Stimulated activated effector memory CD8-positive, alpha-beta T cell treated with anti-CD3 and anti-CD28 coated beads, Interleukin-12 subunit alpha, Interleukin-12 subunit beta, amount 100 ng/mL, for 72 hours (primary cell): ENCODE measurements around the gene TNS3.

Experiments used
- ATAC-seq: fragments of 150-1000 bp; cut with Tn5 transposase; 2 replicates; pipeline ENCODE4 v1.10.0; 2021
- DNase-seq, 2 donors: peaks; one replicate each; pipeline ENCODE4 v3.0.0; 2021 to 2022; ENCODE audit warnings: low spot score in 2 of 2
- H3K27ac Mint-ChIP-seq: one replicate; pipeline ENCODE4 v1.8.0; 2022; ENCODE audit warnings: mild to moderate bottlenecking, mixed read lengths
- H3K36me3 Mint-ChIP-seq: one replicate; pipeline ENCODE4 v1.8.0; 2022; ENCODE audit warnings: mild to moderate bottlenecking, mixed read lengths
- H3K4me1 Mint-ChIP-seq: one replicate; pipeline ENCODE4 v1.8.0; 2022; ENCODE audit warnings: mixed read lengths
- H3K4me3 Mint-ChIP-seq: one replicate; pipeline ENCODE4 v1.8.0; 2022; ENCODE audit warnings: mild to moderate bottlenecking, mixed read lengths
- H3K9me3 Mint-ChIP-seq: one replicate; pipeline ENCODE4 v1.8.0; 2022; ENCODE audit warnings: mixed read lengths

Gene TNS3

GRCh38 chr7:47357863-47358262, 224.0 kb downstream of the TNS3 start:
- no peaks in the 10 kb centered on the region for H3K36me3 Mint-ChIP-seq
- H3K9me3 Mint-ChIP-seq = no peaks in the 10 kb centered on the region
- no peak overlapping the region for H3K4me3 Mint-ChIP-seq
- ATAC-seq = no peak
- no peak overlapping the region for H3K27ac Mint-ChIP-seq
- peaks cover 6% of the 10 kb centered on the region for H3K4me1 Mint-ChIP-seq
- no peak for DNase-seq

GRCh38 chr7:47357361-47357760, 224.6 kb downstream of the TNS3 start:
- Mint-ChIP-seq H3K9me3 (no peaks in the 10 kb centered on the region), H3K27ac (no peak overlapping the region), H3K36me3 (no peaks in the 10 kb centered on the region), H3K4me1 (peaks cover 6% of the 10 kb centered on the region), H3K4me3 (no peak overlapping the region)
- no peak for DNase-seq
- ATAC-seq = no peak

- no peaks in the 10 kb centered on the region for H3K36me3 Mint-ChIP-seq
- no peaks in the 10 kb centered on the region for H3K9me3 Mint-ChIP-seq
- ATAC-seq = no peak
- no peak for DNase-seq
- H3K4me3 Mint-ChIP-seq = no peak overlapping the region
- no peak overlapping the region for H3K27ac Mint-ChIP-seq
- peaks cover under 1% of the 10 kb centered on the region for H3K4me1 Mint-ChIP-seq
Measured at GRCh38 chr7:47356261-47356660, 225.7 kb downstream of the TNS3 start.

GRCh38 chr7:47355684-47356083, 226.2 kb downstream of the TNS3 start:
- no peaks in the 10 kb centered on the region for H3K36me3 Mint-ChIP-seq
- DNase-seq (no peak), ATAC-seq (no peak)
- no peaks in the 10 kb centered on the region for H3K9me3 Mint-ChIP-seq
- H3K4me3 Mint-ChIP-seq = no peak overlapping the region
- no peak overlapping the region for H3K27ac Mint-ChIP-seq
- H3K4me1 Mint-ChIP-seq = no peaks in the 10 kb centered on the region

GRCh38 chr7:47354831-47355541, 226.9 kb downstream of the TNS3 start:
- H3K9me3 Mint-ChIP-seq = no peaks in the 10 kb centered on the region
- DNase-seq = no peak
- no peak for ATAC-seq
- no peaks in the 10 kb centered on the region for H3K4me1 Mint-ChIP-seq
- no peaks in the 10 kb centered on the region for H3K36me3 Mint-ChIP-seq
- no peak overlapping the region for H3K27ac Mint-ChIP-seq
- H3K4me3 Mint-ChIP-seq = no peak overlapping the region

GRCh38 chr7:47354071-47354470, 227.8 kb downstream of the TNS3 start:
- Mint-ChIP-seq H3K36me3 (no peaks in the 10 kb centered on the region), H3K4me1 (no peaks in the 10 kb centered on the region), H3K4me3 (no peak overlapping the region), H3K27ac (no peak overlapping the region), H3K9me3 (no peaks in the 10 kb centered on the region)
- no peak for ATAC-seq
- no peak for DNase-seq

GRCh38 chr7:47352394-47352968, 229.4 kb downstream of the TNS3 start:
- DNase-seq (no peak), ATAC-seq (no peak)
- H3K4me1 Mint-ChIP-seq = no peaks in the 10 kb centered on the region
- H3K36me3 Mint-ChIP-seq = no peaks in the 10 kb centered on the region
- H3K4me3 Mint-ChIP-seq = no peak overlapping the region
- H3K9me3 Mint-ChIP-seq = no peaks in the 10 kb centered on the region
- H3K27ac Mint-ChIP-seq = no peak overlapping the region

GRCh38 chr7:47351233-47352154, 230.4 kb downstream of the TNS3 start:
- H3K4me3 Mint-ChIP-seq = no peak overlapping the region
- ATAC-seq = no peak

GRCh38 chr7:47350425-47350824, 231.5 kb downstream of the TNS3 start:
- DNase-seq (no peak), ATAC-seq (no peak)
- Mint-ChIP-seq H3K9me3 (no peaks in the 10 kb centered on the region), H3K4me3 (no peak overlapping the region), H3K36me3 (no peaks in the 10 kb centered on the region), H3K4me1 (no peaks in the 10 kb centered on the region), H3K27ac (no peak overlapping the region)

More at GRCh38 chr7:47351233-47352154, 230.4 kb downstream of the TNS3 start:
- Mint-ChIP-seq H3K9me3 (no peaks in the 10 kb centered on the region), H3K27ac (no peak overlapping the region), H3K36me3 (no peaks in the 10 kb centered on the region), H3K4me1 (no peaks in the 10 kb centered on the region)
- no peak for DNase-seq

- DNase-seq (no peak), ATAC-seq (no peak)
- H3K4me1 Mint-ChIP-seq = no peaks in the 10 kb centered on the region
- H3K36me3 Mint-ChIP-seq = no peaks in the 10 kb centered on the region
- H3K9me3 Mint-ChIP-seq = no peaks in the 10 kb centered on the region
- H3K4me3 Mint-ChIP-seq = no peak overlapping the region
- H3K27ac Mint-ChIP-seq = no peak overlapping the region
Measured at GRCh38 chr7:47349401-47349800, 232.5 kb downstream of the TNS3 start.

- Mint-ChIP-seq H3K4me1 (no peaks in the 10 kb centered on the region), H3K9me3 (no peaks in the 10 kb centered on the region), H3K36me3 (no peaks in the 10 kb centered on the region), H3K27ac (no peak overlapping the region), H3K4me3 (no peak overlapping the region)
- DNase-seq (no peak), ATAC-seq (no peak)
Measured at GRCh38 chr7:47347816-47348385, 234.0 kb downstream of the TNS3 start.

GRCh38 chr7:47347346-47347745, 234.6 kb downstream of the TNS3 start:
- H3K27ac Mint-ChIP-seq = no peak overlapping the region
- H3K4me3 Mint-ChIP-seq = no peak overlapping the region
- H3K36me3 Mint-ChIP-seq = no peaks in the 10 kb centered on the region
- ATAC-seq (no peak), DNase-seq (no peak)
- no peaks in the 10 kb centered on the region for H3K9me3 Mint-ChIP-seq
- H3K4me1 Mint-ChIP-seq = no peaks in the 10 kb centered on the region

GRCh38 chr7:47346377-47346914, 235.5 kb downstream of the TNS3 start:
- Mint-ChIP-seq H3K4me3 (no peak overlapping the region), H3K36me3 (no peaks in the 10 kb centered on the region)
- ATAC-seq = no peak

GRCh38 chr7:47345857-47346298, 236.0 kb downstream of the TNS3 start:
- no peaks in the 10 kb centered on the region for H3K36me3 Mint-ChIP-seq
- ATAC-seq (no peak), DNase-seq (no peak)
- H3K4me3 Mint-ChIP-seq = no peak overlapping the region
- no peak overlapping the region for H3K27ac Mint-ChIP-seq
- no peaks in the 10 kb centered on the region for H3K9me3 Mint-ChIP-seq
- no peaks in the 10 kb centered on the region for H3K4me1 Mint-ChIP-seq

More at GRCh38 chr7:47346377-47346914, 235.5 kb downstream of the TNS3 start:
- H3K4me1 Mint-ChIP-seq = no peaks in the 10 kb centered on the region
- no peak overlapping the region for H3K27ac Mint-ChIP-seq
- H3K9me3 Mint-ChIP-seq = no peaks in the 10 kb centered on the region
- DNase-seq = no peak
